Measurements from ENCODE around the gene SUSD4. TPM values are rescaled to one million over a fixed set of nuclear protein-coding genes. Genes with fewer than 3 reads are reported as not detected.
A peak's percentile ranks its signal among the peaks of the same experiment; 100 is the strongest.
"Not testable (repeated sequence)": the region's sequence is repeated elsewhere in the genome, so short reads cannot be mapped to it uniquely, and the experiment has no call there.

Gene SUSD4
- total RNA-seq, 4 donors from 2014 or later, result 0.24 to 3.2 (median 0.90) TPM

DNA sequence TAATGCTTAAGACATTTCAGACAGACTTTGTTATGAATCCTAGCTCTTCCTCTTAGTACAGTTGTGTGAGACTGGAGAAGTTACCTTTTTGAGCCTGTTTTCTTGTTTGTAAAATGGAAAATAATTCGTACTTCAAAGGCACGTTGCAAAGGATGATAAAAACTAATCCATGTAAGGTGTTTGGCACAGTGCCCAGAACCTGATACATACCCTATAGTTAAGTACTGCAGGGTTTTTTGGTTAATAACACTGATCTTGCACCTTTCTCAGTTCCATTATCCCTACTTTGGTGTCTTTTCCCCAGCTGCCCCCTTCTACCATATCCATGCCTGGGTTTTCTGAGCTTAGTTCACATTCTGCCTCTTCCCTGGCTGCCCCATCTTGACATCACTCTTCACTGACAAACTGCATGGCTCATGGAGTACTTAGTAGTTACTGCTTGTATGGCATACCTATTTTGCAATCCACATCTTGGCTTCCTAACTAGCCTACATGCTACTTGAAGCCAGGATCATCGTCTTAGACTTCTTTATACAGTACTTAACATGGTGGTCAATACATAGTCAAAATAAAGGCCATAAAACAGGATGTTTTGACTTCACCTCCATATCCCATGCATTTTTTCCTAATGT lies 39.3 kb upstream of the SUSD4 start:
- TF ChIP-seq, protein P1, sequence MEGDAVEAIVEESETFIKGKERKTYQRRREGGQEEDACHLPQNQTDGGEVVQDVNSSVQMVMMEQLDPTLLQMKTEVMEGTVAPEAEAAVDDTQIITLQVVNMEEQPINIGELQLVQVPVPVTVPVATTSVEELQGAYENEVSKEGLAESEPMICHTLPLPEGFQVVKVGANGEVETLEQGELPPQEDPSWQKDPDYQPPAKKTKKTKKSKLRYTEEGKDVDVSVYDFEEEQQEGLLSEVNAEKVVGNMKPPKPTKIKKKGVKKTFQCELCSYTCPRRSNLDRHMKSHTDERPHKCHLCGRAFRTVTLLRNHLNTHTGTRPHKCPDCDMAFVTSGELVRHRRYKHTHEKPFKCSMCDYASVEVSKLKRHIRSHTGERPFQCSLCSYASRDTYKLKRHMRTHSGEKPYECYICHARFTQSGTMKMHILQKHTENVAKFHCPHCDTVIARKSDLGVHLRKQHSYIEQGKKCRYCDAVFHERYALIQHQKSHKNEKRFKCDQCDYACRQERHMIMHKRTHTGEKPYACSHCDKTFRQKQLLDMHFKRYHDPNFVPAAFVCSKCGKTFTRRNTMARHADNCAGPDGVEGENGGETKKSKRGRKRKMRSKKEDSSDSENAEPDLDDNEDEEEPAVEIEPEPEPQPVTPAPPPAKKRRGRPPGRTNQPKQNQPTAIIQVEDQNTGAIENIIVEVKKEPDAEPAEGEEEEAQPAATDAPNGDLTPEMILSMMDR (IDR thresholded peaks at IDR 0.05), result no peak
- DNase-seq (ENCODE audit: low spot score), result no peak
- no peak for ATAC-seq (ENCODE audit: low FRiP score)

DNA sequence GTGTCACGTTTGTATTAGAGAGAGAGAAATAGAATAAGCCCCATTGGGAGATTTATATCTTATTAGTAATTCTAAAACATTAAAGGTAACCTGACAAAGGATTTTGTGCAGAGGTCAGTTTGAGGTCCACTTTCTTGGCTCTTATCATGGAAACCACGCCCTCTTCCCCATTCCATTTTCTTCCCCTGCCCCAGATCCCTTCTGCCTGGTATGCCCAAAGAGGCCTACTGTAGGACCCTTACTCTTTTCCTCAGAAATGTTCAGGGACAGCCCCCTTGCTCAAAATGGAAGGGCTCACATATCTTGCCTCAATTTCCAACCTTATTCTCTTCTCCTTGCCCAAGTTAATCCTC lies 38.8 kb upstream of the SUSD4 start:
- ATAC-seq (ENCODE audit: low FRiP score) (peak; percentile 37), DNase-seq (ENCODE audit: low spot score) (no peak)
- TF ChIP-seq, protein P1 (IDR thresholded peaks at IDR 0.05), result no peak

DNA sequence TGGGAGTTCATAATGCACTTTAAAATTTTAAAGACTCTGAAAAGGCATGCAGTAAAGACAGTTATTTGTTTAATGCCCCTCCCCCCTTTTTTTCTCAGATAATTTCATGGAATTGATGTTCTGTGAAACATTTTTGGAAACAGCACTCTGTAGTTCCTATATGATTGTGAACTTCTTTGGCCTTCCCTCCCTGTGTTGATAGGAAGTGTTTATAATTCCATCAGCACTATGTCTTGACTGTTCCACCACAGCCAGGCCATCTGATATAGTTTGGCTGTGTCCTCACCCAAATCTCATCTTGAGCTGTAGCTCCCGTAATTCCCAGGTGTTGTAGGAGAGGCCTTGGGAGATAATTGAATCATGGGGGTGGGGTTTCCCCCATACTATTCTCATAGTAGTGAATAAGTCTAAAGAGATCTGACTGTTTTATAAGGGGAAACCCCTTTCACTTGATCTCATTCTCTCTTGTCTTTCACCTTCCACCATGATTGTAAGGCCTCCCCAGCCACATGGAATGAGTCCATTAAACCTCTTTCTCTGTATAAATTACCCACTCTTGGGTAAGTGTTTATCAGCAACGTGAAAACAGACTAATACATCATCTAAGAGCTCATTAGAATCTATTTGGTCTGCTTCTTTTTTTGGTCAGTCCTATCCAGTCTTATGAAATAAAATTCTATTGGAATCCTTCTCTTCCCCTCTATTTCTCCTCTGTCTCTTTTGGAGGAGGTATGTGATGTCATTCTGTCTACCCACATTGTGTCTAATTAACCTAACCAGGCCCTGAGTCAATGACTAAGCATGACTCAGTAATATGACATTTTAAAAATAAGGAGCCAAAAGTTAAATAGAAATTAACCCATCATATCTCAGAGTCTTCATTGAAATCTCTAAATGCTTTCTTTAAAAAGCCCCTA lies 38.2 kb upstream of the SUSD4 start:
- peak; percentile 95 for ATAC-seq (ENCODE audit: low FRiP score)
- TF ChIP-seq, protein P1 (IDR thresholded peaks at IDR 0.05), result no peak
- DNase-seq (ENCODE audit: low spot score), result no peak

DNA sequence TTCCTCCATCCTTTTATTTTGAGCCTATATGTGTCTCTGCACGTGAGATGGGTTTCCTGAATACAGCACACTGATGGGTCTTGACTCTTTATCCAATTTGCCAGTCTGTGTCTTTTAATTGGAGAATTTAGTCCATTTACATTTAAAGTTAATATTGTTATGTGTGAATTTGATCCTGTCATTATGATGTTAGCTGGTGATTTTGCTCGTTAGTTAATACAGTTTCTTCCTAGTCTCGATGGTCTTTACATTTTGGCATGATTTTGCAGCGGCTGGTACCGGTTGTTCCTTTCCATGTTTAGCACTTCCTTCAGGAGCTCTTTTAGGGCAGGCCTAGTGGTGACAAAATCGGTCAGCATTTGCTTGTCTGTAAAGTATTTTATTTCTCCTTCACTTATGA lies 35.4 kb upstream of the SUSD4 start:
- not testable (repeated sequence) for DNase-seq (ENCODE audit: low spot score); ATAC-seq (ENCODE audit: low FRiP score)

- no peak for DNase-seq (ENCODE audit: low spot score)
- TF ChIP-seq, protein P1 (IDR thresholded peaks at IDR 0.05), result no peak
- no peak for ATAC-seq (ENCODE audit: low FRiP score)
These were observed 30.7 kb upstream of the SUSD4 start for GRCh38 chr1:223394706-223395105.

DNA sequence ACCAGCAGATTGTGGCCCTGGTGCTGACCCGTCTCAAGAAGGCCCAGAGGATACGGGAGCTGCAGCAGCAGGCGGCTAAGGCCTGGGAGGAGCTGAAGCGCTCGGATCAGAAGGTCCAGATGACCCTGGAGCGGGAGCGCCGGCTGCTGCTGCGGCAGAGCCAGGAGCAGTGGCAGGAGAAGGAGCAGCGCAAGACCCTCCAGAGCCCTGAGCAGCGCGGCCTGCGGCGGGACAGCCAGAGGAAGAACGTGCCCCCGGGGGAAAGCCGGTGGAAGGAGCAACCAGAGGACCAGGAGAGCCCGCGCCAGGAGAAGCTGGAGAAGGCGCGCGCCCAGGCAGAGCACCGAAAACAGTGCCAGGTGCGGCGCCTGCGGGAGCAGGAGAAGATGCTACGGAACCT lies 30.3 kb upstream of the SUSD4 start:
- TF ChIP-seq, protein P1 (IDR thresholded peaks at IDR 0.05), result no peak
- ATAC-seq (ENCODE audit: low FRiP score), result no peak
- DNase-seq (ENCODE audit: low spot score), result no peak

- DNase-seq (ENCODE audit: low spot score) (no peak), ATAC-seq (ENCODE audit: low FRiP score) (no peak)
- TF ChIP-seq, protein P1 (IDR thresholded peaks at IDR 0.05), result no peak
These were observed 29.6 kb upstream of the SUSD4 start, which contains the start of gene CCDC185 for GRCh38 chr1:223393275-223394214. CCDC185 (plus strand) TSS chr1:223393415; CDS start chr1:223393476, 61 bp downstream.

Data from omental fat pad (tissue), 4 donors.